A204.1 (cell line): ENCODE data around the gene MS4A4A.
"Not testable (repeated sequence)": the region's sequence is repeated elsewhere in the genome, so short reads cannot be mapped to it uniquely, and the experiment has no call there.

Experiments used
- FAIRE-seq: peaks from 2 replicates; lab custom pipeline; 2012; peaks lifted over from hg19 to GRCh38; lab: Jason Lieb, UNC

The MS4A4A gene

GRCh38 chr11:60280412-60280811, at the start of gene MS4A4A:
Gene MS4A4A, plus strand, starts transcription at chr11:60280666. Its CDS starts 10 bp downstream, at chr11:60280676.
- no peak for FAIRE-seq

- FAIRE-seq = no peak
Measured at GRCh38 chr11:60230681-60231080, 49.8 kb upstream of the MS4A4A start.

- FAIRE-seq = no peak
Measured at GRCh38 chr11:60235321-60235720, 45.1 kb upstream of the MS4A4A start.

- no peak for FAIRE-seq
Measured at GRCh38 chr11:60240662-60241061, 39.8 kb upstream of the MS4A4A start.

- no peak for FAIRE-seq
Measured at GRCh38 chr11:60241786-60242185, 38.7 kb upstream of the MS4A4A start.

GRCh38 chr11:60242740-60243239, 37.7 kb upstream of the MS4A4A start, which contains the start of gene MS4A4E:
Gene MS4A4E, minus strand, starts transcription at chr11:60243137. Its CDS starts 13,082 bp downstream, at chr11:60230055.
- FAIRE-seq = no peak

GRCh38 chr11:60251485-60252212, 28.8 kb upstream of the MS4A4A start:
- FAIRE-seq = no peak

- FAIRE-seq = no peak
Measured at GRCh38 chr11:60252213-60253108, 28.0 kb upstream of the MS4A4A start.

GRCh38 chr11:60257956-60258722, 22.3 kb upstream of the MS4A4A start:
- no peak for FAIRE-seq

GRCh38 chr11:60261014-60261413, 19.5 kb upstream of the MS4A4A start:
- FAIRE-seq = no peak

GRCh38 chr11:60263402-60263801, 17.1 kb upstream of the MS4A4A start:
- no peak for FAIRE-seq

GRCh38 chr11:60264644-60265043, 15.8 kb upstream of the MS4A4A start:
- no peak for FAIRE-seq

GRCh38 chr11:60265373-60266214, 14.9 kb upstream of the MS4A4A start:
- peak; percentile 87 for FAIRE-seq

GRCh38 chr11:60274416-60274815, 6.0 kb upstream of the MS4A4A start:
- no peak for FAIRE-seq

GRCh38 chr11:60281485-60281884, 1.0 kb downstream of the MS4A4A start:
- no peak for FAIRE-seq

- FAIRE-seq = no peak
Measured at GRCh38 chr11:60282286-60282685, 1.8 kb downstream of the MS4A4A start.

GRCh38 chr11:60285411-60286126, 5.1 kb downstream of the MS4A4A start:
- not testable (repeated sequence) for FAIRE-seq

GRCh38 chr11:60288531-60288930, 8.1 kb downstream of the MS4A4A start:
- FAIRE-seq = no peak

GRCh38 chr11:60292145-60292544, 11.7 kb downstream of the MS4A4A start:
- no peak for FAIRE-seq

- no peak for FAIRE-seq
Measured at GRCh38 chr11:60301178-60301577, 20.7 kb downstream of the MS4A4A start.

GRCh38 chr11:60301884-60302283, 21.4 kb downstream of the MS4A4A start:
- FAIRE-seq = not testable (repeated sequence)
